Measurements from ENCODE around the gene GPR146. TPM values are rescaled to one million over a fixed set of nuclear protein-coding genes. Genes with fewer than 3 reads are reported as not detected.

GPR146 gene
- polyA plus RNA-seq, 3 donors, result 0.48 to 0.92 (median 0.48) TPM

DNA sequence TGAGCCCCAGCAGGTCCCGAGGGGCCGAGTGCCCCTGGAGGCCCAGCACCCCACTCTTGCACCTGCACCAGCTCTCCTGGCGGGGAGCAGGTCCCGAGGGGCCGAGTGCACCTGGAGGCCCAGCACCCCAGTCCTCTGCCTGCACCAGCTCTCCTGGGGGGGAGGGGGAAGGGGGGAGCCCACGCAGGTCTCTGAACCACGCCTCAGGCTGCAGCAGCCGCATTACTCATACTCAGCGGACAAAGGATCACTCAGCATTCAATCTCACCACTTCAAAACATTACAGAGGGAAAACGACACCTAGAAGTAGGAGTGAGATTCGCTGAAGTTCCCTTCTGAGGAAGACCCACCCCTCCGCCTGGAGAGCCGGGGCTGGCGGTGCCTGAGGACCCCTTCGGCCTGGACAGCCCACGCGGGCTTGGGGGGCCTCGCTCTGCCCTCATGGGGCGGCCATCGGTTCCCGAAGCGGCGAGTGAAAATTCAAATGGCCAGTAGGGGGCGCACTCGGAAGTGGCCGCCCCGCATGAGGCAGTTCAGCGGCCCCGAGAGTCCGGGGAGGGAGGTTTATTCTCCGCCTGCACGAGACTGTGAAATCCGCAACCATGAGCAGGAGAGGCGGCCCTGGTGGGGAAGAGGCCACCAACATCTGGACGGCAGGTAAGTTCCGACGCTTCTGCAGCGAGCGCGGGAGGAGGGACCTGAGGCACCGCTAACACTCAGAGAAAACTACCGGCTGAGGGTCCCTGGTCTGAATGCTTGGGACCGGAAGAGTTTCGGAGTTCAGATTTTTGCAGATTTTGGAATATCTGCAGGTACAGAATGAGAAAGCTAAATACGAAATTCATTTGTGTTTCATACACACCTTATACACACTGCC lies 42.5 kb downstream of the GPR146 start:
- no peaks in the 10 kb centered on the region for H3K9me3 ChIP-seq (replicated peaks in 1 of 2; ENCODE audit: control insufficient read depth in 1 of 2, insufficient read depth in 1 of 2, low read length in 2 of 2)
- peak overlapping the region; percentile 81 to 93 for H3K4me3 Mint-ChIP-seq
- H3K4me2 ChIP-seq (replicated peaks; ENCODE audit: extremely low read depth, low read length, poor library complexity, severe bottlenecking), result peak overlapping the region; percentile 87
- peak overlapping the region in 2 of 7 donors; percentile 25 to 80 for H3K27ac Mint-ChIP-seq
- H3K4me1 Mint-ChIP-seq, result peaks cover 47% of the 10 kb centered on the region
- peak overlapping the region in 1 of 2 donors; percentile 41 for H3K27ac ChIP-seq (ENCODE audit: low read depth in 1 of 2, low read length in 2 of 2)
- H3K27me3 ChIP-seq (ENCODE audit: control insufficient read depth in 2 of 2, insufficient read depth in 2 of 2, low read length in 2 of 2), result no peaks in the 10 kb centered on the region
- H3K9me3 Mint-ChIP-seq, result no peaks in the 10 kb centered on the region
- peaks cover 0 to under 1% of the 10 kb centered on the region in 2 donors for H3K36me3 Mint-ChIP-seq
- TF ChIP-seq, protein P1, sequence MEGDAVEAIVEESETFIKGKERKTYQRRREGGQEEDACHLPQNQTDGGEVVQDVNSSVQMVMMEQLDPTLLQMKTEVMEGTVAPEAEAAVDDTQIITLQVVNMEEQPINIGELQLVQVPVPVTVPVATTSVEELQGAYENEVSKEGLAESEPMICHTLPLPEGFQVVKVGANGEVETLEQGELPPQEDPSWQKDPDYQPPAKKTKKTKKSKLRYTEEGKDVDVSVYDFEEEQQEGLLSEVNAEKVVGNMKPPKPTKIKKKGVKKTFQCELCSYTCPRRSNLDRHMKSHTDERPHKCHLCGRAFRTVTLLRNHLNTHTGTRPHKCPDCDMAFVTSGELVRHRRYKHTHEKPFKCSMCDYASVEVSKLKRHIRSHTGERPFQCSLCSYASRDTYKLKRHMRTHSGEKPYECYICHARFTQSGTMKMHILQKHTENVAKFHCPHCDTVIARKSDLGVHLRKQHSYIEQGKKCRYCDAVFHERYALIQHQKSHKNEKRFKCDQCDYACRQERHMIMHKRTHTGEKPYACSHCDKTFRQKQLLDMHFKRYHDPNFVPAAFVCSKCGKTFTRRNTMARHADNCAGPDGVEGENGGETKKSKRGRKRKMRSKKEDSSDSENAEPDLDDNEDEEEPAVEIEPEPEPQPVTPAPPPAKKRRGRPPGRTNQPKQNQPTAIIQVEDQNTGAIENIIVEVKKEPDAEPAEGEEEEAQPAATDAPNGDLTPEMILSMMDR (IDR thresholded peaks at IDR 0.05), result peak; percentile 97
- H2AFZ ChIP-seq (ENCODE audit: insufficient read depth, low read depth, low read length, poor library complexity, severe bottlenecking), result peak overlapping the region; percentile 86
- 5% methylated on average over 32 of the region's 45 CpGs for WGBS (ENCODE audit: insufficient coverage)
- peaks cover 53 to 56% of the 10 kb centered on the region in 2 donors for H3K4me1 ChIP-seq (ENCODE audit: control insufficient read depth in 1 of 2, insufficient read depth in 2 of 2, low read length in 2 of 2)
- peak overlapping the region; percentile 31 to 80 (median 36) for H3K4me3 ChIP-seq (replicated peaks in 1 of 3; ENCODE audit: low read depth in 2 of 3, low read length in 3 of 3)
- H3K9ac ChIP-seq (ENCODE audit: insufficient read depth, low read length, poor library complexity, severe bottlenecking), result peak overlapping the region; percentile 62
- intact Hi-C loops (cut with micrococcal nuclease), result loop anchor here (2.0 to 5.0 kb wide), 4 partner anchors 45 to 95 kb away; no protein-coding TSS in a partner anchor
- H3K36me3 ChIP-seq (replicated peaks in 1 of 2; ENCODE audit: control insufficient read depth in 1 of 2, insufficient read depth in 2 of 2, low read length in 2 of 2), result no peaks in the 10 kb centered on the region
- H3K79me2 ChIP-seq (ENCODE audit: insufficient read depth, low read length), result no peaks in the 10 kb centered on the region
- peak; percentile 54 to 57 (median 54) for DNase-seq
- no peaks in the 10 kb centered on the region for H4K20me1 ChIP-seq (ENCODE audit: insufficient read depth, low read length)
- H3K27me3 Mint-ChIP-seq (ENCODE audit: low read depth in 3 of 3), result peaks cover 2 to 9% (median 4%) of the 10 kb centered on the region in 3 donors

DNA sequence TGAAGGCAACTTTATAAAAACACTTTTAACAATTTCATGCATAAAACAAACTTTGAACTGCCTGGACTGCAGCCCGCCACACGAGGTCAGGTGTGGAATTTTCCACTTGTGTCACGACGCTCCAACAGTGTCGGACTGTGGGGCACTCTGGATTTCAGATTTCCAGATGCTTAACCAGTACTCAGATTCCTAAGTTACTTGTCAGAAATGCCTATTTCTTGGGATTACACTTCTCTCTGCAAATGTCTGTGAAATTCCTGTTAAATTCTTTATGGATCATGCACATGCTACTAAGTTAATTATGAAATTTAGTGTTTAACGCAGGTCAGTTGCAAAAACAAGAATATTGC lies 43.1 kb downstream of the GPR146 start:
- H4K20me1 ChIP-seq (ENCODE audit: insufficient read depth, low read length), result no peaks in the 10 kb centered on the region
- peaks cover 53% of the 10 kb centered on the region for H3K4me1 Mint-ChIP-seq
- no peaks in the 10 kb centered on the region for H3K36me3 ChIP-seq (replicated peaks in 1 of 2; ENCODE audit: control insufficient read depth in 1 of 2, insufficient read depth in 2 of 2, low read length in 2 of 2)
- H3K9me3 ChIP-seq (replicated peaks in 1 of 2; ENCODE audit: control insufficient read depth in 1 of 2, insufficient read depth in 1 of 2, low read length in 2 of 2), result no peaks in the 10 kb centered on the region
- H3K36me3 Mint-ChIP-seq, result peaks cover under 1 to 3% of the 10 kb centered on the region in 2 donors
- H3K27me3 ChIP-seq (ENCODE audit: control insufficient read depth in 2 of 2, insufficient read depth in 2 of 2, low read length in 2 of 2), result no peaks in the 10 kb centered on the region
- peaks cover 57 to 62% of the 10 kb centered on the region in 2 donors for H3K4me1 ChIP-seq (ENCODE audit: control insufficient read depth in 1 of 2, insufficient read depth in 2 of 2, low read length in 2 of 2)
- peak overlapping the region in 2 of 3 experiments; percentile 31 to 80 for H3K4me3 ChIP-seq (replicated peaks in 1 of 3; ENCODE audit: low read depth in 2 of 3, low read length in 3 of 3)
- peak overlapping the region in 1 of 2 donors; percentile 41 for H3K27ac ChIP-seq (ENCODE audit: low read depth in 1 of 2, low read length in 2 of 2)
- peak overlapping the region; percentile 81 to 93 for H3K4me3 Mint-ChIP-seq
- peak overlapping the region; percentile 86 for H2AFZ ChIP-seq (ENCODE audit: insufficient read depth, low read depth, low read length, poor library complexity, severe bottlenecking)
- peaks cover 2 to 9% (median 5%) of the 10 kb centered on the region in 3 donors for H3K27me3 Mint-ChIP-seq (ENCODE audit: low read depth in 3 of 3)
- H3K4me2 ChIP-seq (replicated peaks; ENCODE audit: extremely low read depth, low read length, poor library complexity, severe bottlenecking), result peak overlapping the region; percentile 87
- peak overlapping the region; percentile 62 for H3K9ac ChIP-seq (ENCODE audit: insufficient read depth, low read length, poor library complexity, severe bottlenecking)
- TF ChIP-seq, protein P1 (IDR thresholded peaks at IDR 0.05), result no peak
- intact Hi-C loops (cut with micrococcal nuclease), result loop anchor here (2.0 to 5.0 kb wide), 4 partner anchors 45 to 95 kb away; no protein-coding TSS in a partner anchor
- no peaks in the 10 kb centered on the region for H3K79me2 ChIP-seq (ENCODE audit: insufficient read depth, low read length)
- H3K27ac Mint-ChIP-seq, result no peak overlapping the region
- no peaks in the 10 kb centered on the region for H3K9me3 Mint-ChIP-seq
- DNase-seq, result no peak
- 87% methylated on average over 5 of the region's 6 CpGs for WGBS (ENCODE audit: insufficient coverage)

All from CD14-positive monocyte (primary cell).